Psoas muscle (tissue), 8 donors: ENCODE measurements around the gene PARP15. TPM values are rescaled to one million over a fixed set of nuclear protein-coding genes. Genes with fewer than 3 reads are reported as not detected.

Source experiments
- ATAC-seq, 4 donors: fragments of 200-7000 bp; cut with Tn5 transposase; one replicate each; pipeline ENCODE4 v1.9.1; 2020; ENCODE audit warnings: moderate library complexity in 3 of 4, mild to moderate bottlenecking in 2 of 4
- DNase-seq, 2 donors: peaks; one replicate each; pipeline ENCODE4 v3.0.0-alpha.2; 2020
- H3K27ac ChIP-seq: fragments of 200-600 bp; one replicate; pipeline ENCODE4 v1.8.0; 2022
- H3K27me3 ChIP-seq, 3 donors: fragments of 200-600 bp in 1 of 3; one replicate each; pipeline versions ENCODE4 v1.6.1 to v1.8.0; 2013 to 2022; ENCODE audit warnings: low read length in 2 of 3, mild to moderate bottlenecking in 2 of 3, moderate library complexity in 1 of 3; ENCODE audit not compliant: insufficient read depth in 3 of 3
- H3K36me3 ChIP-seq, 2 donors: fragments of 200-600 bp in 1 of 2; one replicate each; pipeline versions ENCODE4 v1.6.1 to v1.8.0; 2013 to 2022; ENCODE audit warnings: low read depth in 1 of 2, mild to moderate bottlenecking in 1 of 2, moderate library complexity in 1 of 2; ENCODE audit not compliant: insufficient read depth in 1 of 2
- H3K4me1 ChIP-seq: fragments of 200-600 bp; one replicate; pipeline ENCODE4 v1.8.0; 2022
- H3K4me3 ChIP-seq: fragments of 200-600 bp; one replicate; pipeline ENCODE4 v1.8.0; 2022; ENCODE audit warnings: mild to moderate bottlenecking
- H3K9me3 ChIP-seq: fragments of 200-600 bp; one replicate; pipeline ENCODE4 v1.8.0; 2022
- CTCF ChIP-seq: fragments of 200-600 bp; IDR thresholded peaks from one replicate; pipeline ENCODE4 v1.8.0; 2022; ENCODE audit warnings: antibody characterized with exemption
- WGBS, 3 donors: extraction: QIAGEN DNeasy Blood & Tissue Kit; methylation state at CpG; one replicate each; pipeline versions ENCODE4 v1.1.6 to v1.1.7; 2013; 5-methylcytosine and 5-hydroxymethylcytosine counted together
- intact Hi-C, 2 donors: fragments of 100-400 bp; cut with DNase I; formaldehyde crosslinking; loops; one replicate each; pipeline versions ENCODE4 v1.11.0 to v1.14.2; 2022
- polyA plus RNA-seq, 3 donors: library from polyadenylated mRNA; stranded (reverse); fragments of 200-250 nt; gene quantifications; one replicate each; pipeline ENCODE4 v1.2.3, GENCODE V29; 2013
- total RNA-seq, 4 donors: library from RNA; stranded (reverse); fragmentation: NEBNext Ultra II Directional in 2 of 4; extraction: Animal tissue kit (Norgen Biotek cat#: 25700) in 2 of 4; gene quantifications; one replicate each; pipeline versions ENCODE4 v1.2.1 to v1.2.4, GENCODE V29; 2021 to 2023
- donor health status: healthy with polysubstance abuse.
- donor health status: DM: no; HTN: no; CAD: no; lungs with moderate emphysema.
- donor health status: Bipolar disorder and iron deficiency.
- donor health status: healthy.
- donor health status: DM: yes; HTN: yes; CAD: no.
- donor health status: DM: no; HTN: no; CAD: no.
- donor health status: DM: no; HTN: no; CAD: no.
- donor health status: DM: yes; HTN: yes; CAD: no.

Gene PARP15
- total and polyA plus RNA-seq, 7 donors, result 0.11 to 1.0 (median 0.34) TPM

- TF ChIP-seq CTCF, result no peak
- intact Hi-C loops, result no loop called here
- no peaks in the 10 kb centered on the region for H3K27me3 ChIP-seq
- no peak overlapping the region for H3K4me3 ChIP-seq
- WGBS, 3 donors, result 80 to 85% (median 80%) methylated on average over 6 of the region's 6 CpGs
- no peak for ATAC-seq
- H3K9me3 ChIP-seq, result no peaks in the 10 kb centered on the region
- no peaks in the 10 kb centered on the region for H3K36me3 ChIP-seq
- no peak for DNase-seq
- H3K27ac ChIP-seq, result no peak overlapping the region
- no peaks in the 10 kb centered on the region for H3K4me1 ChIP-seq
Measured at GRCh38 chr3:122626515-122627180, 49.2 kb downstream of the PARP15 start.

- Histone ChIP-seq H3K4me3 (no peak overlapping the region), H3K27me3 (no peaks in the 10 kb centered on the region), H3K9me3 (no peaks in the 10 kb centered on the region), H3K4me1 (no peaks in the 10 kb centered on the region), H3K27ac (no peak overlapping the region), H3K36me3 (no peaks in the 10 kb centered on the region)
- no peak for TF ChIP-seq CTCF
- 43 to 62% (median 59%) methylated on average over 1 of the region's 1 CpG for WGBS, 3 donors
- DNase-seq, result no peak
- intact Hi-C loops, result no loop called here
- ATAC-seq, result no peak
Measured at GRCh38 chr3:122627301-122627700, 49.9 kb downstream of the PARP15 start.

GRCh38 chr3:122628567-122628966, 51.1 kb downstream of the PARP15 start:
- H3K27me3 ChIP-seq, result no peaks in the 10 kb centered on the region
- no peaks in the 10 kb centered on the region for H3K4me1 ChIP-seq
- H3K27ac ChIP-seq, result no peak overlapping the region
- ATAC-seq, result no peak
- DNase-seq, result no peak
- no peak overlapping the region for H3K4me3 ChIP-seq
- no peaks in the 10 kb centered on the region for H3K36me3 ChIP-seq
- no peaks in the 10 kb centered on the region for H3K9me3 ChIP-seq
- 54 to 72% (median 63%) methylated on average over 3 of the region's 3 CpGs for WGBS, 3 donors
- TF ChIP-seq CTCF, result no peak
- intact Hi-C loops, result no loop called here

GRCh38 chr3:122629763-122630162, 52.3 kb downstream of the PARP15 start:
- WGBS, 3 donors, result 96 to 97% (median 97%) methylated on average over 1 of the region's 1 CpG
- DNase-seq, result no peak
- ATAC-seq, result no peak
- TF ChIP-seq CTCF, result no peak
- H3K27ac ChIP-seq, result no peak overlapping the region
- H3K4me1 ChIP-seq, result no peaks in the 10 kb centered on the region
- intact Hi-C loops, result no loop called here
- no peaks in the 10 kb centered on the region for H3K9me3 ChIP-seq
- H3K4me3 ChIP-seq, result no peak overlapping the region
- H3K36me3 ChIP-seq, result no peaks in the 10 kb centered on the region
- H3K27me3 ChIP-seq, result no peaks in the 10 kb centered on the region

- DNase-seq (no peak), ATAC-seq (no peak)
- Histone ChIP-seq H3K27me3 (no peaks in the 10 kb centered on the region), H3K4me1 (no peaks in the 10 kb centered on the region), H3K9me3 (no peaks in the 10 kb centered on the region), H3K27ac (no peak overlapping the region), H3K36me3 (no peaks in the 10 kb centered on the region), H3K4me3 (no peak overlapping the region)
- intact Hi-C loops, result no loop called here
- no peak for TF ChIP-seq CTCF
- WGBS, 3 donors, result 63 to 76% (median 67%) methylated on average over 5 of the region's 5 CpGs
Measured at GRCh38 chr3:122635789-122636188, 58.3 kb downstream of the PARP15 start.
